ENCODE data around the gene ANKH. TPM values are rescaled to one million over a fixed set of nuclear protein-coding genes. Genes with fewer than 3 reads are reported as not detected.

ANKH gene
- total and polyA plus RNA-seq, 4 donors: 10.8 to 46.7 (median 17.2) TPM

GRCh38 chr5:14868771-14869170 lies 2.8 kb downstream of the ANKH start:
- H3K9me3 ChIP-seq (ENCODE audit: control insufficient read depth in 4 of 4, insufficient read depth in 3 of 4, low read length in 3 of 4): no peaks in the 10 kb centered on the region
- H3K27ac ChIP-seq (ENCODE audit: low read depth in 1 of 2, low read length in 1 of 2): no peak overlapping the region
- H3K9ac ChIP-seq (ENCODE audit: insufficient read depth in 1 of 2, low read length in 2 of 2): no peak overlapping the region
- H3K36me3 ChIP-seq (ENCODE audit: control insufficient read depth in 4 of 4, insufficient read depth in 4 of 4, low read length in 4 of 4): no peaks in the 10 kb centered on the region
- TF ChIP-seq CTCF (IDR thresholded peaks at IDR 0.05; ENCODE audit: control extremely low read depth, extremely low read depth): no peak
- no peak overlapping the region for H3K4me3 ChIP-seq
- WGBS, 2 donors: 83 to 92% methylated on average over 7 of the region's 7 CpGs
- no peak for DNase-seq
- ATAC-seq (ENCODE audit: insufficient read depth, low FRiP score): no peak
- peaks cover 0 to 25% (median 22%) of the 10 kb centered on the region in 3 donors for H3K27me3 ChIP-seq (ENCODE audit: control insufficient read depth in 3 of 3, insufficient read depth in 3 of 3, low read length in 2 of 3)
- peaks cover 0 to 15% (median 4%) of the 10 kb centered on the region in 5 donors for H3K4me1 ChIP-seq (ENCODE audit: control insufficient read depth in 5 of 5, insufficient read depth in 5 of 5, low read length in 5 of 5)

DNA sequence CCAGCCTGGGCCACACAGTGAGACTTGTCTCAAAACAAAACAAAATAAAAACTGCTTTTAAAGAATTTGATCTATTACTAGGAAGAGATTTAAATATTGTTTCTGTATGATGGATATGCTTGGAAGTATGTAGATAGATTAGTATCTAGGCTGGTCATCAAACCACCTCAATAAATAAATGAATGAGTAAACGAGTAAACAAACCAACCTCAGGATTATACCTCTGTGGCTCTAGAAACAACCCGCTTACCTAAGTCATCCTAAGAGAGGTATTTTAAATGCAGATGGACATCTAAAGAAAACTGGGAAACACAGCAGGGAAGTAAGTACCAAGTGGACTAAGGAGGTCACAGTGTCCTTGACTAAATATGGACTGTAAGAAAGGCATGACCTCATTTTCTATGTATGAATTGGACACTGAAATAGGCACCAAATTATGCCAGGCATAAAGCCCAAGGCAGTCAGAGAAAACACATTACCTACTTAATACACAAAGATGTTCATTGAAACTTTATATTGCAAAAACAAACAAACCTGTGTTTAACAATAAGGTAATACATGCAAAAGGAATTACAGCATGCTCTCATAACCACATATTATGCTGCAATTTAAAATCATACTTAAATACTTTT lies 7.3 kb downstream of the ANKH start:
- DNase-seq (no peak), ATAC-seq (ENCODE audit: insufficient read depth, low FRiP score) (no peak)
- WGBS, 2 donors: 95 to 97% methylated on average over 2 of the region's 2 CpGs
- H3K27me3 ChIP-seq (ENCODE audit: control insufficient read depth in 3 of 3, insufficient read depth in 3 of 3, low read length in 2 of 3): peaks cover 0 to 7% (median 6%) of the 10 kb centered on the region in 3 donors
- H3K4me1 ChIP-seq (ENCODE audit: control insufficient read depth in 5 of 5, insufficient read depth in 5 of 5, low read length in 5 of 5): peaks cover 0 to 27% (median 0%) of the 10 kb centered on the region in 5 donors
- H3K9me3 ChIP-seq (ENCODE audit: control insufficient read depth in 4 of 4, insufficient read depth in 3 of 4, low read length in 3 of 4): no peaks in the 10 kb centered on the region
- no peak for TF ChIP-seq CTCF (IDR thresholded peaks at IDR 0.05; ENCODE audit: control extremely low read depth, extremely low read depth)
- H3K36me3 ChIP-seq (ENCODE audit: control insufficient read depth in 4 of 4, insufficient read depth in 4 of 4, low read length in 4 of 4): peaks cover 0 to 2% (median 0%) of the 10 kb centered on the region in 4 donors
- H3K27ac ChIP-seq (ENCODE audit: low read depth in 1 of 2, low read length in 1 of 2): peak overlapping the region in 1 of 2 donors; percentile 72
- no peak overlapping the region for H3K4me3 ChIP-seq
- no peak overlapping the region for H3K9ac ChIP-seq (ENCODE audit: insufficient read depth in 1 of 2, low read length in 2 of 2)

DNA sequence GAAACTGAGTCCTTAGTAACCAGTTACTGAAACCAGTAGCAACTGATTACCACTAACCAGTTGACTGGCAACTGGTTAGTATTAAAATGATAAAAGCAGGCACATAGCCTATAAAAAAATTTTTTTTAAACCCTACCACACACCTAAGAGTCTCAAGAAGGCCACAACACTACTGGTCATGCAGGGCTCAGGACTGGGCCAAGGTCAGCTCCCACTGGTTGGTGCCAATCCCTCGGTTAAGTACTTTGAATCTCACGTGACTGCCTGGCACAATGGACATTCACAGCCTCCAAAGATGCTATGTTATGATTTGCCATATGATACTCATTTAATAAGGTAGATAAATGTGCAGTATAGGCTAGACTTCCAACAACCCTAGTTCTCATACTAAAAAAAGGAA lies 8.5 kb downstream of the ANKH start:
- no peaks in the 10 kb centered on the region for H3K9me3 ChIP-seq (ENCODE audit: control insufficient read depth in 4 of 4, insufficient read depth in 3 of 4, low read length in 3 of 4)
- H3K27me3 ChIP-seq (ENCODE audit: control insufficient read depth in 3 of 3, insufficient read depth in 3 of 3, low read length in 2 of 3): no peaks in the 10 kb centered on the region
- peak overlapping the region in 1 of 2 donors; percentile 71 for H3K27ac ChIP-seq (ENCODE audit: low read depth in 1 of 2, low read length in 1 of 2)
- peaks cover 0 to 2% (median 0%) of the 10 kb centered on the region in 4 donors for H3K36me3 ChIP-seq (ENCODE audit: control insufficient read depth in 4 of 4, insufficient read depth in 4 of 4, low read length in 4 of 4)
- ATAC-seq (ENCODE audit: insufficient read depth, low FRiP score) (no peak), DNase-seq (no peak)
- peaks cover 0 to 27% (median 0%) of the 10 kb centered on the region in 5 donors for H3K4me1 ChIP-seq (ENCODE audit: control insufficient read depth in 5 of 5, insufficient read depth in 5 of 5, low read length in 5 of 5)
- no peak overlapping the region for H3K9ac ChIP-seq (ENCODE audit: insufficient read depth in 1 of 2, low read length in 2 of 2)
- no peak overlapping the region for H3K4me3 ChIP-seq
- 91 to 95% methylated on average over 2 of the region's 2 CpGs for WGBS, 2 donors
- no peak for TF ChIP-seq CTCF (IDR thresholded peaks at IDR 0.05; ENCODE audit: control extremely low read depth, extremely low read depth)
